ENCODE results near the gene SDHB. TPM values are rescaled to one million over a fixed set of nuclear protein-coding genes. Genes with fewer than 3 reads are reported as not detected.

SDHB gene
- total and polyA plus RNA-seq, 2 donors from 2014 or later: 92.0 to 313 TPM

DNA sequence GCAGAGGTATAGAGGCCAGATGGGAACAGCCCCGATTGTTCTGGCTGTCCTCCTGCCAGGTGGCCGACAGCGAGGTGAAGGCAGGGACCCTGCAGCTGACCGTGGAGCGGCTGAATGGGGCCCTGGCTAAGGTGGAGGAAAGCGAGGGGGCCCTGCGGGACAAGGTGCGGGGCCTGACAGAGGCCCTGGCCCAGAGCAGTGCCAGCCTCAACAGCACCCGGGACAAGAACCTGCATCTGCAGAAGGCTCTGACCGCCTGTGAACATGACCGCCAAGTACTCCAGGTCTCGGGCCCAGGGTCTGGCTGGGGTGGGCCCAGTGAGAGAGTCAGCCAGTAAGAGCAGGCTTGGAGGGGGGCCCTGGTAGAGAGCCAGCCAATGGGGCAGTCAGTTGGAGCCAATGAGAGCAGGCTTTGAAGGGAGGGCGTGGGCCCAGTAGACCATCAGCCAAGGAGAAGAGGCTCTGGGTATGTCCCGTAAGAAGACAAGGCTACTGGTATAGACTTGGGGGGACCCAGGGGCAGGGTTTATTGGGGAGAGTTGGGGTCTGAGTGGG lies 84.7 kb downstream of the SDHB start:
- Histone ChIP-seq H3K36me3 (ENCODE audit: control insufficient read depth in 2 of 3, insufficient read depth in 3 of 3, low read length in 3 of 3) (peaks cover 0 to 10% (median 3%) of the 10 kb centered on the region in 3 donors), H3K4me3 (ENCODE audit: low read length in 3 of 3) (no peak overlapping the region), H3K27me3 (ENCODE audit: control insufficient read depth, insufficient read depth, low read length) (no peaks in the 10 kb centered on the region), H3K9ac (ENCODE audit: low read length in 3 of 3) (no peak overlapping the region), H3K27ac (ENCODE audit: low read depth in 2 of 2, low read length in 2 of 2) (no peak overlapping the region), H3K9me3 (ENCODE audit: control insufficient read depth in 2 of 3, insufficient read depth in 1 of 3, low read length in 3 of 3) (no peaks in the 10 kb centered on the region), H3K4me1 (ENCODE audit: control insufficient read depth in 2 of 3, insufficient read depth in 2 of 3, low read depth in 1 of 3, low read length in 3 of 3) (no peaks in the 10 kb centered on the region)
- FAIRE-seq (no peak), DNase-seq (no peak)
- intact Hi-C loops (cut with DNase I): no loop called here
- TF ChIP-seq, protein P1, sequence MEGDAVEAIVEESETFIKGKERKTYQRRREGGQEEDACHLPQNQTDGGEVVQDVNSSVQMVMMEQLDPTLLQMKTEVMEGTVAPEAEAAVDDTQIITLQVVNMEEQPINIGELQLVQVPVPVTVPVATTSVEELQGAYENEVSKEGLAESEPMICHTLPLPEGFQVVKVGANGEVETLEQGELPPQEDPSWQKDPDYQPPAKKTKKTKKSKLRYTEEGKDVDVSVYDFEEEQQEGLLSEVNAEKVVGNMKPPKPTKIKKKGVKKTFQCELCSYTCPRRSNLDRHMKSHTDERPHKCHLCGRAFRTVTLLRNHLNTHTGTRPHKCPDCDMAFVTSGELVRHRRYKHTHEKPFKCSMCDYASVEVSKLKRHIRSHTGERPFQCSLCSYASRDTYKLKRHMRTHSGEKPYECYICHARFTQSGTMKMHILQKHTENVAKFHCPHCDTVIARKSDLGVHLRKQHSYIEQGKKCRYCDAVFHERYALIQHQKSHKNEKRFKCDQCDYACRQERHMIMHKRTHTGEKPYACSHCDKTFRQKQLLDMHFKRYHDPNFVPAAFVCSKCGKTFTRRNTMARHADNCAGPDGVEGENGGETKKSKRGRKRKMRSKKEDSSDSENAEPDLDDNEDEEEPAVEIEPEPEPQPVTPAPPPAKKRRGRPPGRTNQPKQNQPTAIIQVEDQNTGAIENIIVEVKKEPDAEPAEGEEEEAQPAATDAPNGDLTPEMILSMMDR (IDR thresholded peaks at IDR 0.05; ENCODE audit: borderline replicate concordance, extremely low read depth, insufficient read depth): no peak

Other genes starting within 250 kb of the SDHB start
- gene RNU1-2, start 158.1 kb downstream of the SDHB start, total RNA-seq: 8,605 TPM
- gene RNU1-2, start 158.1 kb downstream of the SDHB start, polyA plus RNA-seq (ENCODE audit: insufficient read depth, low read depth, low replicate concordance): 26.8 TPM
- gene CROCC, start 132.1 kb downstream of the SDHB start, total RNA-seq: 30.5 TPM
- 10.6 TPM for gene CROCC, start 132.1 kb downstream of the SDHB start, polyA plus RNA-seq (ENCODE audit: insufficient read depth, low read depth, low replicate concordance)
- gene MFAP2, start 73.4 kb downstream of the SDHB start, total RNA-seq: 7.2 TPM
- 8.2 TPM for gene MFAP2, start 73.4 kb downstream of the SDHB start, polyA plus RNA-seq (ENCODE audit: insufficient read depth, low read depth, low replicate concordance)
- 38.6 TPM for gene ATP13A2, start 42.1 kb downstream of the SDHB start, total RNA-seq
- gene ATP13A2, start 42.1 kb downstream of the SDHB start, polyA plus RNA-seq (ENCODE audit: insufficient read depth, low read depth, low replicate concordance): 23.8 TPM
- gene PADI2, start 65.4 kb upstream of the SDHB start, total RNA-seq: 6.0 TPM
- 11.7 TPM for gene PADI2, start 65.4 kb upstream of the SDHB start, polyA plus RNA-seq (ENCODE audit: insufficient read depth, low read depth, low replicate concordance)
- gene PADI1, start 151.1 kb upstream of the SDHB start, total RNA-seq: 1.3 TPM
- gene PADI1, start 151.1 kb upstream of the SDHB start, polyA plus RNA-seq (ENCODE audit: insufficient read depth, low read depth, low replicate concordance): not detected
- gene PADI3, start 195.1 kb upstream of the SDHB start, total RNA-seq: not detected
- not detected for gene PADI3, start 195.1 kb upstream of the SDHB start, polyA plus RNA-seq (ENCODE audit: insufficient read depth, low read depth, low replicate concordance)

Measured in kidney (tissue), 14 donors.